ENCODE results near the gene SELENOP.

SELENOP gene

GRCh38 chr5:42840842-42841567 is 29.3 kb upstream of the SELENOP start:
- H3K27ac Mint-ChIP-seq = no peak overlapping the region

GRCh38 chr5:42840269-42840668 is 28.6 kb upstream of the SELENOP start:
- no peak overlapping the region for H3K27ac Mint-ChIP-seq
- H3K36me3 Mint-ChIP-seq (ENCODE audit: insufficient read depth) = no peaks in the 10 kb centered on the region
- peaks cover 0 to 4% of the 10 kb centered on the region in 2 donors for H3K9me3 Mint-ChIP-seq
- no peak for DNase-seq
- no peaks in the 10 kb centered on the region for H3K27me3 Mint-ChIP-seq
- ATAC-seq (replicated peaks) = no peak
- H3K4me3 Mint-ChIP-seq = no peak overlapping the region
- no peaks in the 10 kb centered on the region for H3K4me1 Mint-ChIP-seq (ENCODE audit: low read depth in 2 of 2)

More at GRCh38 chr5:42840842-42841567, 29.3 kb upstream of the SELENOP start:
- DNase-seq (no peak), ATAC-seq (replicated peaks) (no peak)
- no peaks in the 10 kb centered on the region for H3K4me1 Mint-ChIP-seq (ENCODE audit: low read depth in 2 of 2)
- H3K9me3 Mint-ChIP-seq = no peaks in the 10 kb centered on the region
- no peak overlapping the region for H3K4me3 Mint-ChIP-seq
- H3K36me3 Mint-ChIP-seq (ENCODE audit: insufficient read depth) = no peaks in the 10 kb centered on the region
- H3K27me3 Mint-ChIP-seq = peaks cover 0 to 3% of the 10 kb centered on the region in 2 donors

- Mint-ChIP-seq H3K4me1 (ENCODE audit: low read depth in 2 of 2) (no peaks in the 10 kb centered on the region), H3K4me3 (no peak overlapping the region), H3K27ac (no peak overlapping the region), H3K27me3 (peaks cover 0 to 5% of the 10 kb centered on the region in 2 donors), H3K9me3 (peaks cover 0 to 6% of the 10 kb centered on the region in 2 donors), H3K36me3 (ENCODE audit: insufficient read depth) (no peaks in the 10 kb centered on the region)
- DNase-seq (no peak), ATAC-seq (replicated peaks) (no peak)
Measured at GRCh38 chr5:42839196-42839595, 27.5 kb upstream of the SELENOP start.

- H3K4me3 Mint-ChIP-seq = no peak overlapping the region
- ATAC-seq (replicated peaks) = no peak
- peaks cover 13 to 16% of the 10 kb centered on the region in 2 donors for H3K27me3 Mint-ChIP-seq
- no peaks in the 10 kb centered on the region for H3K4me1 Mint-ChIP-seq (ENCODE audit: low read depth in 2 of 2)
- H3K27ac Mint-ChIP-seq = no peak overlapping the region
- H3K36me3 Mint-ChIP-seq (ENCODE audit: insufficient read depth) = no peaks in the 10 kb centered on the region
- no peak for DNase-seq
- H3K9me3 Mint-ChIP-seq = peaks cover 0 to 6% of the 10 kb centered on the region in 2 donors
Measured at GRCh38 chr5:42837601-42838000, 25.9 kb upstream of the SELENOP start.

- ATAC-seq (replicated peaks) = no peak
- H3K9me3 Mint-ChIP-seq = peaks cover 0 to 6% of the 10 kb centered on the region in 2 donors
- no peak overlapping the region for H3K4me3 Mint-ChIP-seq
- no peak overlapping the region for H3K27ac Mint-ChIP-seq
- peaks cover 22 to 24% of the 10 kb centered on the region in 2 donors for H3K27me3 Mint-ChIP-seq
- DNase-seq = no peak
- H3K36me3 Mint-ChIP-seq (ENCODE audit: insufficient read depth) = no peaks in the 10 kb centered on the region
- H3K4me1 Mint-ChIP-seq (ENCODE audit: low read depth in 2 of 2) = no peaks in the 10 kb centered on the region
Measured at GRCh38 chr5:42836070-42836769, 24.5 kb upstream of the SELENOP start.

GRCh38 chr5:42832060-42832459 is 20.4 kb upstream of the SELENOP start:
- Mint-ChIP-seq H3K36me3 (ENCODE audit: insufficient read depth) (no peaks in the 10 kb centered on the region), H3K9me3 (peaks cover 0 to 6% of the 10 kb centered on the region in 2 donors), H3K27ac (no peak overlapping the region), H3K4me1 (ENCODE audit: low read depth in 2 of 2) (no peaks in the 10 kb centered on the region), H3K27me3 (peaks cover 27 to 31% of the 10 kb centered on the region in 2 donors), H3K4me3 (no peak overlapping the region)
- no peak for DNase-seq
- no peak for ATAC-seq (replicated peaks)

- H3K9me3 Mint-ChIP-seq = peaks cover 0 to 6% of the 10 kb centered on the region in 2 donors
- H3K36me3 Mint-ChIP-seq (ENCODE audit: insufficient read depth) = no peaks in the 10 kb centered on the region
- ATAC-seq (replicated peaks) = no peak
- H3K4me1 Mint-ChIP-seq (ENCODE audit: low read depth in 2 of 2) = no peaks in the 10 kb centered on the region
- no peak overlapping the region for H3K4me3 Mint-ChIP-seq
- H3K27ac Mint-ChIP-seq = no peak overlapping the region
- H3K27me3 Mint-ChIP-seq = peaks cover 27 to 31% of the 10 kb centered on the region in 2 donors
- DNase-seq = no peak
Measured at GRCh38 chr5:42830924-42831323, 19.2 kb upstream of the SELENOP start.

GRCh38 chr5:42828671-42829070 is 17.0 kb upstream of the SELENOP start:
- Mint-ChIP-seq H3K4me3 (no peak overlapping the region), H3K27me3 (peaks cover 21 to 22% of the 10 kb centered on the region in 2 donors), H3K9me3 (no peaks in the 10 kb centered on the region), H3K27ac (no peak overlapping the region), H3K4me1 (ENCODE audit: low read depth in 2 of 2) (no peaks in the 10 kb centered on the region), H3K36me3 (ENCODE audit: insufficient read depth) (no peaks in the 10 kb centered on the region)
- no peak for DNase-seq
- ATAC-seq (replicated peaks) = no peak

GRCh38 chr5:42826757-42827515 is 15.2 kb upstream of the SELENOP start:
- ATAC-seq (replicated peaks) (no peak), DNase-seq (no peak)
- H3K27ac Mint-ChIP-seq = no peak overlapping the region
- H3K4me1 Mint-ChIP-seq (ENCODE audit: low read depth in 2 of 2) = no peaks in the 10 kb centered on the region
- peaks cover 12 to 15% of the 10 kb centered on the region in 2 donors for H3K27me3 Mint-ChIP-seq
- H3K36me3 Mint-ChIP-seq (ENCODE audit: insufficient read depth) = no peaks in the 10 kb centered on the region
- no peak overlapping the region for H3K4me3 Mint-ChIP-seq
- no peaks in the 10 kb centered on the region for H3K9me3 Mint-ChIP-seq

- Mint-ChIP-seq H3K4me1 (ENCODE audit: low read depth in 2 of 2) (no peaks in the 10 kb centered on the region), H3K9me3 (no peaks in the 10 kb centered on the region), H3K4me3 (no peak overlapping the region), H3K27ac (no peak overlapping the region), H3K27me3 (peaks cover 0 to 1% of the 10 kb centered on the region in 2 donors), H3K36me3 (ENCODE audit: insufficient read depth) (no peaks in the 10 kb centered on the region)
- ATAC-seq (replicated peaks) (no peak), DNase-seq (no peak)
Measured at GRCh38 chr5:42825422-42826148, 13.9 kb upstream of the SELENOP start.

- ATAC-seq (replicated peaks) (no peak), DNase-seq (no peak)
- Mint-ChIP-seq H3K9me3 (no peaks in the 10 kb centered on the region), H3K4me1 (ENCODE audit: low read depth in 2 of 2) (no peaks in the 10 kb centered on the region), H3K4me3 (no peak overlapping the region), H3K27me3 (no peaks in the 10 kb centered on the region), H3K36me3 (ENCODE audit: insufficient read depth) (no peaks in the 10 kb centered on the region), H3K27ac (no peak overlapping the region)
Measured at GRCh38 chr5:42824347-42824976, 12.8 kb upstream of the SELENOP start.

- Mint-ChIP-seq H3K4me1 (ENCODE audit: low read depth in 2 of 2) (no peaks in the 10 kb centered on the region), H3K9me3 (no peaks in the 10 kb centered on the region), H3K27ac (no peak overlapping the region), H3K27me3 (no peaks in the 10 kb centered on the region), H3K36me3 (ENCODE audit: insufficient read depth) (no peaks in the 10 kb centered on the region), H3K4me3 (no peak overlapping the region)
- DNase-seq (no peak), ATAC-seq (replicated peaks) (no peak)
Measured at GRCh38 chr5:42822548-42822947, 10.9 kb upstream of the SELENOP start.

GRCh38 chr5:42819745-42820144 is 8.1 kb upstream of the SELENOP start:
- Mint-ChIP-seq H3K9me3 (no peaks in the 10 kb centered on the region), H3K4me3 (no peak overlapping the region), H3K27ac (no peak overlapping the region), H3K36me3 (ENCODE audit: insufficient read depth) (no peaks in the 10 kb centered on the region), H3K4me1 (ENCODE audit: low read depth in 2 of 2) (no peaks in the 10 kb centered on the region), H3K27me3 (no peaks in the 10 kb centered on the region)
- ATAC-seq (replicated peaks) (no peak), DNase-seq (no peak)

All from effector memory CD8-positive, alpha-beta T cell (primary cell).